ENCODE results near the gene ANKS1A. TPM values are rescaled to one million over a fixed set of nuclear protein-coding genes. Genes with fewer than 3 reads are reported as not detected.
A peak's percentile ranks its signal among the peaks of the same experiment; 100 is the strongest.

The ANKS1A gene
- total and polyA plus RNA-seq, 2 of the 4 experiments (the other 2 are of a cell fraction) = 7.2 to 7.5 TPM

- H3K18ac ChIP-seq (ENCODE audit: low read depth, low read length) = no peak overlapping the region
- no peak overlapping the region for H3K4me2 ChIP-seq (ENCODE audit: low read depth, low read length)
- no peak overlapping the region for H4K5ac ChIP-seq (ENCODE audit: low read depth, low read length)
- no peak overlapping the region for H3K23ac ChIP-seq (ENCODE audit: low read depth, low read length)
- dilution Hi-C loops (cut with HindIII; ENCODE audit: low sequenced_read_pairs, unreplicated experiment) (no loop called here), intact Hi-C loops (cut with micrococcal nuclease) (no loop called here), in situ Hi-C loops (cut with MboI; ENCODE audit: low sequenced_read_pairs) (loop anchor here (10.0 kb wide), 1 partner anchor 223 kb away; no protein-coding TSS in a partner anchor)
- DNase-seq (no peak), ATAC-seq (ENCODE audit: low read depth) (no peak)
- 0 out of 4 replicates have a peak overlapping the region, but pooled peaks of 1 of the 2 experiments have one; percentile 2 for H4K8ac ChIP-seq (ENCODE audit: low read depth in 2 of 2, low read length in 2 of 2)
- no peak overlapping the region for H3K9ac ChIP-seq (ENCODE audit: low read depth, low read length)
- H2BK20ac ChIP-seq (ENCODE audit: low read depth, low read length) = peak overlapping the region; percentile 8; the same call in 1 of the 2 replicates
- no TSS peak for BruUV-seq (replicated peaks)
- H3K36me3 ChIP-seq (ENCODE audit: control insufficient read depth, insufficient read depth, low read length) = 0 out of 2 replicates have a peak, but pooled peaks cover 4% of the 10 kb centered on the region
- H3K56ac ChIP-seq (ENCODE audit: extremely low read depth, insufficient read depth, low read length) = no peak overlapping the region
- peak overlapping the region; percentile 44 for H2AK9ac ChIP-seq (replicated peaks; ENCODE audit: low read depth, low read length, poor library complexity)
- H2AK5ac ChIP-seq (ENCODE audit: low read depth, low read length) = 0 out of 2 replicates have a peak overlapping the region, but pooled peaks have one; percentile 50
- ChIA-PET POLR2A (ENCODE audit: unreplicated experiment) (interaction anchor here (0.5 to 0.7 kb wide), 2 partner anchors 89 to 1619 kb away, joined by 3 to 4 read pairs; no protein-coding TSS in a partner anchor), CTCF (no interaction called here)
- no CpG with 5 or more reads among the region's 5 CpGs for WGBS, 2 experiments (ENCODE audit: extremely low coverage in 2 of 2, insufficient read length in 1 of 2)
- H3K14ac ChIP-seq (replicated peaks; ENCODE audit: low read depth, low read length) = peak overlapping the region; percentile 34; the same call in 1 of the 2 replicates
- no peak overlapping the region for H2BK5ac ChIP-seq (ENCODE audit: low read depth, low read length, poor library complexity, severe bottlenecking)
- H3K79me1 ChIP-seq (ENCODE audit: low read depth in 1 of 2, low read length in 2 of 2) = 0 out of 4 replicates have a peak, but pooled peaks cover 0 to 5% of the 10 kb centered on the region in 2 experiments
- H3K9me3 ChIP-seq (ENCODE audit: control insufficient read depth, insufficient read depth, low read length) = no peaks in the 10 kb centered on the region
- no peak overlapping the region; the same call in 2 of the 3 replicates for H2BK15ac ChIP-seq (ENCODE audit: low read depth, low read length)
- H4K20me1 ChIP-seq (ENCODE audit: insufficient read depth, low read length) = no peaks in the 10 kb centered on the region; the same call in 1 of the 2 replicates
- no peak overlapping the region for H3K27ac ChIP-seq (ENCODE audit: insufficient read depth, low read length)
- H2BK120ac ChIP-seq (ENCODE audit: low read depth, low read length) = no peak overlapping the region
- TF ChIP-seq RAD21 (IDR thresholded peaks at IDR 0.05; ENCODE audit: low read length) = no peak
- TF ChIP-seq MXI1 (IDR thresholded peaks at IDR 0.05; ENCODE audit: borderline replicate concordance, low read depth, low read length) = no peak
- TF ChIP-seq FOS (IDR thresholded peaks at IDR 0.05; ENCODE audit: low read depth, low read length) = no peak
- no peak for TF ChIP-seq USF2 (IDR thresholded peaks at IDR 0.05; ENCODE audit: low read depth, low read length)
- no peak overlapping the region; the same call in 1 of the 2 replicates for H4K91ac ChIP-seq (ENCODE audit: insufficient read depth, low read depth, low read length)
- H3K9me1 ChIP-seq (ENCODE audit: insufficient read depth, low read length) = peaks cover 13% of the 10 kb centered on the region
- H3K4ac ChIP-seq (ENCODE audit: low read depth, low read length) = 0 out of 2 replicates have a peak overlapping the region, but pooled peaks have one; percentile 1
- H3K4me3 ChIP-seq (ENCODE audit: insufficient read depth, low read depth, low read length) = no peak overlapping the region
- no peaks in the 10 kb centered on the region for H3K27me3 ChIP-seq (ENCODE audit: control insufficient read depth, insufficient read depth, low read length)
- peak overlapping the region; percentile 1 for H2AFZ ChIP-seq (replicated peaks; ENCODE audit: low read length, poor library complexity)
- peaks cover 6% of the 10 kb centered on the region for H3K4me1 ChIP-seq (ENCODE audit: control insufficient read depth, insufficient read depth, low read length)
Observed at GRCh38 chr6:34981366-34981765, 92.3 kb downstream of the ANKS1A start.

All from IMR-90 (cell line).